Spleen (tissue), 11 donors: ENCODE results near the gene SLC26A9. TPM values are rescaled to one million over a fixed set of nuclear protein-coding genes. Genes with fewer than 3 reads are reported as not detected.

Experiments used
- DNase-seq: peaks from one replicate; pipeline ENCODE4 v3.0.0-alpha.2; 2020
- H3K27ac ChIP-seq, 8 donors: fragments of 200-600 bp; sonication (generic) in 7 of 8; 1 replicate in 4 of 8; 2 replicates in 4 of 8; pipeline versions ENCODE4 v1.5.0 to v1.8.0; 2016 to 2021; ENCODE audit warnings: inconsistent platforms in 4 of 8, mild to moderate bottlenecking in 4 of 8, moderate library complexity in 1 of 8
- H3K27me3 ChIP-seq, 7 donors: fragments of 200-600 bp; sonication (generic) in 6 of 7; replicated peaks in 1 of 7; 1 replicate in 4 of 7; 2 replicates in 3 of 7; pipeline versions ENCODE4 v1.5.0 to v1.8.0; 2016 to 2021; ENCODE audit warnings: inconsistent platforms in 3 of 7, mild to moderate bottlenecking in 1 of 7
- H3K36me3 ChIP-seq, 6 donors: fragments of 200-600 bp; sonication (generic) in 5 of 6; 1 replicate in 4 of 6; 2 replicates in 2 of 6; pipeline versions ENCODE4 v1.5.0 to v1.8.0; 2016 to 2021; ENCODE audit warnings: inconsistent platforms in 2 of 6
- H3K4me1 ChIP-seq, 6 donors: fragments of 200-600 bp; sonication (generic) in 5 of 6; 1 replicate in 3 of 6; 2 replicates in 3 of 6; pipeline versions ENCODE4 v1.5.0 to v1.8.0; 2016 to 2021; ENCODE audit warnings: inconsistent platforms in 3 of 6
- H3K4me3 ChIP-seq, 8 donors: fragments of 200-600 bp; sonication (generic) in 7 of 8; 1 replicate in 4 of 8; 2 replicates in 4 of 8; pipeline versions ENCODE4 v1.5.0 to v1.8.0; 2016 to 2021; ENCODE audit warnings: inconsistent platforms in 4 of 8, mild to moderate bottlenecking in 4 of 8, moderate library complexity in 2 of 8
- H3K9me3 ChIP-seq, 8 donors: fragments of 200-600 bp; sonication (generic) in 7 of 8; 1 replicate in 4 of 8; 2 replicates in 4 of 8; pipeline versions ENCODE4 v1.5.0 to v1.8.0; 2016 to 2021; ENCODE audit warnings: inconsistent platforms in 4 of 8
- POLR2A ChIP-seq, 3 donors: fragments of 450-650 bp; IDR thresholded peaks; one replicate each; pipeline ENCODE4 v1.5.1; 2017; ENCODE audit warnings: antibody characterized with exemption in 3 of 3, mild to moderate bottlenecking in 1 of 3
- POLR2AphosphoS5 ChIP-seq, 3 donors: sonication (generic); formaldehyde crosslinking; IDR thresholded peaks; one replicate each; pipeline ENCODE4 v1.5.1; 2017; ENCODE audit warnings: antibody characterized with exemption in 3 of 3
- WGBS, 5 donors: extraction: QIAGEN DNeasy Blood & Tissue Kit in 3 of 5; methylation state at CpG; one replicate each; pipeline versions ENCODE4 v1.1.5 to v1.1.7; 2013 to 2018; 5-methylcytosine and 5-hydroxymethylcytosine counted together
- intact Hi-C: fragments of 100-400 bp; cut with DNase I; formaldehyde crosslinking; loops from one replicate; pipeline ENCODE4 v1.15.0; 2023; ENCODE audit warnings: low total_unique reads
- polyA plus RNA-seq, 3 donors: library from polyadenylated mRNA; stranded (reverse); fragments of 200-250 nt; gene quantifications; one replicate each; pipeline ENCODE4 v1.2.1, GENCODE V29; 2013
- total RNA-seq, 7 donors: library from RNA; depleted of rRNA in 3 of 7; stranded (reverse); fragments of >200 nt in 3 of 7; fragmentation: NEBNext Ultra II Directional in 4 of 7; extraction: Animal tissue kit (Norgen Biotek cat#: 25700) in 4 of 7; gene quantifications; one replicate each; pipeline versions ENCODE4 v1.1.0 to v1.2.1, GENCODE V29; 2016 to 2021
- TF ChIP-seq, protein P1 (sequence below), 11 experiments: fragments of 200-600 bp in 7 of 11; fragments of 450-650 bp in 4 of 11; sonication (generic) in 4 of 11; IDR thresholded peaks in 8 of 11; conservative IDR thresholded peaks in 3 of 11; 1 replicate in 7 of 11; 2 replicates in 4 of 11; pipeline versions ENCODE4 v1.4.0 to v1.8.0; 2016 to 2021; ENCODE audit warnings: antibody characterized with exemption in 11 of 11, inconsistent platforms in 4 of 11, mild to moderate bottlenecking in 1 of 11
- donor health status: healthy with polysubstance abuse.
- donor health status: DM: no; HTN: no; CAD: no; lungs with moderate emphysema.
- donor health status: DM: no; HTN: no; CAD: no.
- donor health status: Bipolar disorder and iron deficiency.
- donor health status: healthy.
- donor health status: DM: no; HTN: no; CAD: no.
- donor health status: DM: yes; HTN: yes; CAD: no.

The SLC26A9 gene
- total and polyA plus RNA-seq, 10 donors: 0.02 to 0.03 TPM; not detected in 8

DNA sequence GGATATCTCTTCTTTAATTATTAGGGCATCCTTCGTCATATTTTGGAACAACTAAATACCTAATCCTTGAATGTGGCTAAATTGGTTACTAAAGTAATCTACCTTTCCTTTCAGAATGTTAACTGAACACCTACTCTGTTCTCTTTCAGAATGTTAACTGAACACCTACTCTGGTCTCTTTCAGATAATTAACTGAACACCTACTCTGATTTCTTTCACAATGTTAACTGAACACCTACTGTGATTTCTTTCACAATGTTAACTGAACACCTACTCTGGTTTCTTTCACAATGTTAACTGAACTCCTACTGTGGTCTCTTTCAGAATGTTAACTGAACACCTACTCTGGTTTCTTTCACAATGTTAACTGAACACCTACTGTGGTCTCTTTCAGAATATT, 38.0 kb upstream of the SLC26A9 start:
- Histone ChIP-seq H3K9me3 (no peaks in the 10 kb centered on the region), H3K36me3 (no peaks in the 10 kb centered on the region), H3K4me1 (no peaks in the 10 kb centered on the region), H3K4me3 (no peak overlapping the region), H3K27me3 (no peaks in the 10 kb centered on the region), H3K27ac (no peak overlapping the region)
- WGBS, 5 donors: 81 to 95% (median 89%) methylated on average over 1 of the region's 1 CpG
- TF ChIP-seq POLR2AphosphoS5 (IDR thresholded peaks at IDR 0.05): no peak
- TF ChIP-seq POLR2A (IDR thresholded peaks at IDR 0.05): no peak
- no peak for DNase-seq
- intact Hi-C loops: loop anchor here (5.0 kb wide), 1 partner anchor 126 kb away; no protein-coding TSS in a partner anchor

DNA sequence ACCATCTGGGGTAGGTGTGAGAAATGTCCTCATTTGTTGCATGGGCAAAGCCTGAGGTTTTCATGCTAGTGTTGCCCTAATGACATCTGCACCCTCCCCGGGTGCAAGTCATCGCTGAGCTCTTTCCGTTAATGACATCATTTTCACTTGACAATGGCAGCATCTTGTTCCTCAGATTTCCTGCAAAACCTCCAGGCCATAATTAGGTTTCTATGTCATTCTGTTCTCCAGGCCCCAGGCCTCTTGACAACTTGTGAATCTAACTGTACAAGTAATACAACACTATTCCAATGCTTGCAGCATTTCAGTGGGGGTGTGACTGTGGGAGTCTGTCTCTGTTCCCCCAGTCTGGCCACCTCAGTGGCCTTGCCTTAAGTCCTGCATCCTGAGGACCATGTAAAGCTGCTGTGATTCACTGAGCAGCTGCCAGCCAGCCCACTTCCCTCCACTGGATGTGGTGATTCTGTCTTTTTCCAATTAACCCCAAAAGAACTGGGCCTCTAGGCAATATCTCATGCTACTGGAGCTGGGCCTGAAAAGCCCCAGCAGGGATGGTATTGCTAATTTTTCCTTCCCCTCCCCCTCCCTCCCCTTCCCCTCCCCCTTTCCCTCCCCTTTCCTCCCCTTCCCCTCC, 37.1 kb upstream of the SLC26A9 start:
- no peak for DNase-seq
- Histone ChIP-seq H3K27me3 (no peaks in the 10 kb centered on the region), H3K9me3 (no peaks in the 10 kb centered on the region), H3K4me1 (peaks cover 0 to 4% (median 0%) of the 10 kb centered on the region in 6 donors), H3K27ac (no peak overlapping the region), H3K4me3 (no peak overlapping the region), H3K36me3 (no peaks in the 10 kb centered on the region)
- TF ChIP-seq, protein P1, sequence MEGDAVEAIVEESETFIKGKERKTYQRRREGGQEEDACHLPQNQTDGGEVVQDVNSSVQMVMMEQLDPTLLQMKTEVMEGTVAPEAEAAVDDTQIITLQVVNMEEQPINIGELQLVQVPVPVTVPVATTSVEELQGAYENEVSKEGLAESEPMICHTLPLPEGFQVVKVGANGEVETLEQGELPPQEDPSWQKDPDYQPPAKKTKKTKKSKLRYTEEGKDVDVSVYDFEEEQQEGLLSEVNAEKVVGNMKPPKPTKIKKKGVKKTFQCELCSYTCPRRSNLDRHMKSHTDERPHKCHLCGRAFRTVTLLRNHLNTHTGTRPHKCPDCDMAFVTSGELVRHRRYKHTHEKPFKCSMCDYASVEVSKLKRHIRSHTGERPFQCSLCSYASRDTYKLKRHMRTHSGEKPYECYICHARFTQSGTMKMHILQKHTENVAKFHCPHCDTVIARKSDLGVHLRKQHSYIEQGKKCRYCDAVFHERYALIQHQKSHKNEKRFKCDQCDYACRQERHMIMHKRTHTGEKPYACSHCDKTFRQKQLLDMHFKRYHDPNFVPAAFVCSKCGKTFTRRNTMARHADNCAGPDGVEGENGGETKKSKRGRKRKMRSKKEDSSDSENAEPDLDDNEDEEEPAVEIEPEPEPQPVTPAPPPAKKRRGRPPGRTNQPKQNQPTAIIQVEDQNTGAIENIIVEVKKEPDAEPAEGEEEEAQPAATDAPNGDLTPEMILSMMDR (IDR thresholded peaks at IDR 0.05 in 8 of 11, conservative IDR thresholded peaks at IDR 0.05 in 3 of 11): no peak
- TF ChIP-seq POLR2A (IDR thresholded peaks at IDR 0.05): no peak
- TF ChIP-seq POLR2AphosphoS5 (IDR thresholded peaks at IDR 0.05): no peak
- intact Hi-C loops: loop anchor here (5.0 kb wide), 1 partner anchor 127 kb away; no protein-coding TSS in a partner anchor
- 43 to 67% (median 49%) methylated on average over 3 of the region's 3 CpGs for WGBS, 5 donors

DNA sequence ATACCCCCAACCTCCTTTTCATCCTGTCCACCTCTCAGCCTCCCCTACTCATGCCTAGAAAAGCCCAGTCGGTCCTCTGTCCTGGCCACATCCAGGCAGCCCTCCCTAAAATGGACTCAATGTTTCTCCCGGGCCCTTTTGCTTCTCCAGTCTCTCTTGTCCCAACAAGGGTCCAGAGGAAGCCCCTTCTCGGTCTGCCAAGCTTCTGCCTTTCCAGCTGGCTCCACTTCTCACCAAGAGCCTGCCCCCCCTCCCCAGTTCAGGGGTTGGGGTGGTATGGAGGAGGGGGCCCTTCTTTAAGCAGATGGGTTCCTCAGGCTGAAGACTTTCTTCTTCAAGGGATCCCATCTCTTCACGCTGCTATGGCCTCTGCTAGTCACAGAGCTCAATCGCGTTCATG, 36.0 kb upstream of the SLC26A9 start:
- WGBS, 5 donors: 73 to 93% (median 89%) methylated on average over 4 to 6 of the region's 6 CpGs
- intact Hi-C loops: no loop called here
- no peak for DNase-seq

DNA sequence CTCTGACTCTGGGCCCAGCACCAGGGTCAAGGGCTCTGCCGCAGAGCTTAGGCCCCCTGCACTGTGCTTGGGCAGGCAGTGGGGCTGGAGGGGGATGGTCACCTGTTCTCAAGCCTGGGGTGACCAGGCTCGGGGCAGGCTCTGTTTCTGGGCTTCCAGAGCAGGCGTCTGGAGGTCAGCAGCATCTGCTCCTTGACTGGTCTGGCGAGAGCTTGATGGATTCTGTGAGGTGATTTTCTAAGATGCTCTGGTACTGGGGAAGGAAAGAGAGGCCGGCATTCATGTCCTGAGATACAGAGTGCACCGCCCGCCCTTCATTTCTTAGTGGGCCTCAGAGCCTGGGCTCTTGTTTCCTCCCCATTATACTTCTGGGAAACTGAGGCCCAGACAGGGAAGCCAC, 35.4 kb upstream of the SLC26A9 start:
- H3K27ac ChIP-seq: no peak overlapping the region
- no peaks in the 10 kb centered on the region for H3K36me3 ChIP-seq
- H3K4me1 ChIP-seq: peaks cover 0 to 4% (median 0%) of the 10 kb centered on the region in 6 donors
- TF ChIP-seq, protein P1 (IDR thresholded peaks at IDR 0.05 in 8 of 11, conservative IDR thresholded peaks at IDR 0.05 in 3 of 11): no peak
- TF ChIP-seq POLR2AphosphoS5 (IDR thresholded peaks at IDR 0.05) (no peak), POLR2A (IDR thresholded peaks at IDR 0.05) (no peak)
- no peaks in the 10 kb centered on the region for H3K9me3 ChIP-seq
- no peak overlapping the region for H3K4me3 ChIP-seq
- intact Hi-C loops: no loop called here
- no peak for DNase-seq
- H3K27me3 ChIP-seq: no peaks in the 10 kb centered on the region
- whole genome bisulfite sequencing, 5 donors: 84 to 88% (median 87%) methylated on average over 5 to 7 of the region's 7 CpGs

More for the DNA sequence above, 36.0 kb upstream of the SLC26A9 start:
- no peaks in the 10 kb centered on the region for H3K27me3 ChIP-seq
- no peak overlapping the region for H3K4me3 ChIP-seq
- H3K27ac ChIP-seq: no peak overlapping the region
- peaks cover 0 to 4% (median 0%) of the 10 kb centered on the region in 6 donors for H3K4me1 ChIP-seq
- H3K9me3 ChIP-seq: no peaks in the 10 kb centered on the region
- no peak for TF ChIP-seq POLR2A (IDR thresholded peaks at IDR 0.05)
- TF ChIP-seq, protein P1 (IDR thresholded peaks at IDR 0.05 in 8 of 11, conservative IDR thresholded peaks at IDR 0.05 in 3 of 11): no peak
- TF ChIP-seq POLR2AphosphoS5 (IDR thresholded peaks at IDR 0.05): no peak
- no peaks in the 10 kb centered on the region for H3K36me3 ChIP-seq
